Heart right ventricle (tissue), 16 donors: ENCODE measurements around the gene TNN. TPM values are rescaled to one million over a fixed set of nuclear protein-coding genes. Genes with fewer than 3 reads are reported as not detected.

Experiments
- ATAC-seq, 8 donors: fragments of 200-7000 bp; cut with Tn5 transposase; one replicate each; pipeline ENCODE4 v1.9.1; 2020; ENCODE audit warnings: mild to moderate bottlenecking in 8 of 8, moderate library complexity in 8 of 8, moderate number of reproducible peaks in 1 of 8
- DNase-seq, 2 donors: peaks; one replicate each; pipeline ENCODE4 v3.0.0-alpha.2; 2020
- H3K27ac ChIP-seq, 10 donors: fragments of 200-600 bp; sonication (generic) in 2 of 10; one replicate each; pipeline versions ENCODE4 v1.5.0 to v1.8.0; 2020 to 2022; ENCODE audit warnings: mild to moderate bottlenecking in 3 of 10
- H3K27me3 ChIP-seq, 7 donors: fragments of 200-600 bp; one replicate each; pipeline ENCODE4 v1.8.0; 2021 to 2022; ENCODE audit warnings: mild to moderate bottlenecking in 2 of 7
- H3K36me3 ChIP-seq, 9 donors: fragments of 200-600 bp; sonication (generic) in 1 of 9; one replicate each; pipeline versions ENCODE4 v1.5.0 to v1.8.0; 2020 to 2022; ENCODE audit warnings: mild to moderate bottlenecking in 2 of 9
- H3K4me1 ChIP-seq, 9 donors: fragments of 200-600 bp; sonication (generic) in 1 of 9; one replicate each; pipeline versions ENCODE4 v1.5.0 to v1.8.0; 2020 to 2022; ENCODE audit warnings: mild to moderate bottlenecking in 4 of 9
- H3K4me3 ChIP-seq, 10 donors: fragments of 200-600 bp; sonication (generic) in 2 of 10; one replicate each; pipeline versions ENCODE4 v1.5.0 to v1.8.0; 2020 to 2022; ENCODE audit warnings: mild to moderate bottlenecking in 7 of 10, moderate library complexity in 2 of 10
- H3K9me3 ChIP-seq, 11 donors: fragments of 200-600 bp in 10 of 11; sonication (generic) in 2 of 11; one replicate each; pipeline versions ENCODE4 v1.5.0 to v1.8.0; 2013 to 2022; ENCODE audit warnings: mild to moderate bottlenecking in 2 of 11, control low read depth in 1 of 11, moderate library complexity in 1 of 11
- CTCF ChIP-seq, 9 donors: fragments of 200-600 bp; sonication (generic) in 2 of 9; IDR thresholded peaks; one replicate each; pipeline versions ENCODE4 v1.5.0 to v1.8.0; 2021 to 2022; ENCODE audit warnings: antibody characterized with exemption in 9 of 9, mild to moderate bottlenecking in 5 of 9, moderate library complexity in 1 of 9
- WGBS, 2 donors: extraction: QIAGEN DNeasy Blood & Tissue Kit; methylation state at CpG; one replicate each; pipeline ENCODE4 v1.1.7; 2013; ENCODE audit warnings: inconsistent platforms in 1 of 2; 5-methylcytosine and 5-hydroxymethylcytosine counted together
- intact Hi-C, 10 donors: fragments of 100-400 bp; cut with DNase I; formaldehyde crosslinking; loops; one replicate each; pipeline versions ENCODE4 v1.11.1 to v1.14.2; 2022
- polyA plus RNA-seq, 2 donors: library from polyadenylated mRNA; stranded (reverse); fragments of 200-250 nt; gene quantifications; one replicate each; pipeline ENCODE4 v1.2.3, GENCODE V29; 2013
- total RNA-seq, 10 donors: library from RNA; stranded (reverse); fragmentation: NEBNext Ultra II Directional in 3 of 10; extraction: Animal tissue kit (Norgen Biotek cat#: 25700) in 3 of 10; gene quantifications; one replicate each; pipeline versions ENCODE4 v1.2.1 to v1.2.4, GENCODE V29; 2021 to 2023
- donor health status: Arrhythmogenic right ventricular cardiomyopathy.
- donor health status: ischemic (EF 13 %, LVEDD 7.1; RV severe dilation, severe dysfunction).
- donor health status: healthy with polysubstance abuse.
- donor health status: DM: no; HTN: yes; CAD: no.
- donor health status: DM: no; HTN: no; CAD: no.
- donor health status: ischemic (EF 25% LVEDD 6.9; RV normal size, moderate dysfunction).
- donor health status: ischemic (EF 25% LVEDD 5.7; RV mildly dilated, moderate dysfunction).
- donor health status: healthy.
- donor health status: DM: yes; HTN: yes; CAD: no.
- donor health status: Ischemic cardiomyopathy.
- donor health status: ischemic (EF 35%, LVEDD 5.7; RV mildly dilated, moderate dysfunction).
- donor health status: nonischemic (EF 11% LVEDD 7.7; RV severe dilation, severe dysfunction).
- donor health status: DM: yes; HTN: yes; CAD: no.
- donor health status: PGD.
- donor health status: ischemic (EF 29% LVEDD 5.4; RV normal size, mild dysfunction).
- donor health status: nonischemic (EF 23%, LVEDD 6.1; RV moderate dilation, normal function).

The TNN gene
- total and polyA plus RNA-seq, 12 donors, result 0.03 to 1.1 (median 0.11) TPM; not detected in 1

GRCh38 chr1:175174309-175175102 is 106.9 kb downstream of the TNN start:
- ATAC-seq (no peak), DNase-seq (no peak)
- H3K4me3 ChIP-seq, result no peak overlapping the region
- 85% methylated on average over 5 of the region's 5 CpGs for WGBS, 2 donors
- intact Hi-C loops, result no loop called here
- no peak overlapping the region for H3K27ac ChIP-seq
- peaks cover 0 to 66% (median 0%) of the 10 kb centered on the region in 9 donors for H3K36me3 ChIP-seq
- no peak for TF ChIP-seq CTCF (IDR thresholded peaks at IDR 0.05)
- no peaks in the 10 kb centered on the region for H3K9me3 ChIP-seq
- H3K27me3 ChIP-seq, result no peaks in the 10 kb centered on the region
- peaks cover 0 to 40% (median 14%) of the 10 kb centered on the region in 9 donors for H3K4me1 ChIP-seq

- Histone ChIP-seq H3K27me3 (no peaks in the 10 kb centered on the region), H3K4me3 (no peak overlapping the region), H3K9me3 (no peaks in the 10 kb centered on the region), H3K27ac (no peak overlapping the region), H3K36me3 (peaks cover 0 to 70% (median 0%) of the 10 kb centered on the region in 9 donors), H3K4me1 (peaks cover 0 to 32% (median 12%) of the 10 kb centered on the region in 9 donors)
- no peak for TF ChIP-seq CTCF (IDR thresholded peaks at IDR 0.05)
- DNase-seq, result no peak
- whole genome bisulfite sequencing, 2 donors, result 98 to 100% methylated on average over 1 of the region's 1 CpG
- ATAC-seq, result no peak
- intact Hi-C loops, result no loop called here
These were observed 108.6 kb downstream of the TNN start for GRCh38 chr1:175176246-175176645.

- intact Hi-C loops, result no loop called here
- no peak overlapping the region for H3K4me3 ChIP-seq
- peaks cover 0 to 37% (median 18%) of the 10 kb centered on the region in 9 donors for H3K4me1 ChIP-seq
- no peaks in the 10 kb centered on the region for H3K27me3 ChIP-seq
- WGBS, 2 donors, result 96 to 100% methylated on average over 1 of the region's 1 CpG
- no peaks in the 10 kb centered on the region for H3K9me3 ChIP-seq
- TF ChIP-seq CTCF (IDR thresholded peaks at IDR 0.05), result no peak
- ATAC-seq (no peak), DNase-seq (no peak)
- peaks cover 0 to 62% (median 0%) of the 10 kb centered on the region in 9 donors for H3K36me3 ChIP-seq
- no peak overlapping the region for H3K27ac ChIP-seq
These were observed 110.4 kb downstream of the TNN start for GRCh38 chr1:175178056-175178455.

GRCh38 chr1:175178456-175178855 is 110.8 kb downstream of the TNN start:
- no peak for TF ChIP-seq CTCF (IDR thresholded peaks at IDR 0.05)
- Histone ChIP-seq H3K27me3 (no peaks in the 10 kb centered on the region), H3K36me3 (peaks cover 0 to 62% (median 0%) of the 10 kb centered on the region in 9 donors), H3K27ac (no peak overlapping the region), H3K4me1 (peaks cover 0 to 40% (median 20%) of the 10 kb centered on the region in 9 donors), H3K4me3 (no peak overlapping the region), H3K9me3 (no peaks in the 10 kb centered on the region)
- DNase-seq, result no peak
- no peak for ATAC-seq
- intact Hi-C loops, result no loop called here
- 88 to 97% methylated on average over 3 of the region's 3 CpGs for WGBS, 2 donors
